Activated naive CD8-positive, alpha-beta T cell treated with anti-CD3 and anti-CD28 coated beads, Interleukin-2, amount 10 ng/mL, durations not matched to agents 7 days and 5 days (primary cell): Measurements from ENCODE around the gene CEMIP. TPM values are rescaled to one million over a fixed set of nuclear protein-coding genes. Genes with fewer than 3 reads are reported as not detected.

ENCODE experiments used
- ATAC-seq: fragments of 150-1000 bp; cut with Tn5 transposase; one replicate; pipeline ENCODE4 v1.10.0; 2021; ENCODE audit warnings: low read depth, moderate library complexity
- POLR2A ChIA-PET: fragments of 350-600 bp; sonication (Branson Sonifier 250); formaldehyde crosslinking; loops from one replicate; lab custom pipeline; 2021; ENCODE audit warnings: antibody characterized with exemption; lab: Charles Lee
- DNase-seq: peaks from one replicate; pipeline ENCODE4 v3.0.0; 2021
- H3K27ac Mint-ChIP-seq: one replicate; pipeline ENCODE4 v1.8.0; 2022; ENCODE audit warnings: mild to moderate bottlenecking, mixed read lengths
- H3K27me3 Mint-ChIP-seq: one replicate; pipeline ENCODE4 v1.8.0; 2022; ENCODE audit warnings: mild to moderate bottlenecking, moderate library complexity, mixed read lengths
- H3K36me3 Mint-ChIP-seq: one replicate; pipeline ENCODE4 v1.8.0; 2021; ENCODE audit warnings: mild to moderate bottlenecking, mixed read lengths
- H3K4me1 Mint-ChIP-seq: one replicate; pipeline ENCODE4 v1.8.0; 2021; ENCODE audit warnings: mixed read lengths
- H3K4me3 Mint-ChIP-seq: one replicate; pipeline ENCODE4 v1.8.0; 2022; ENCODE audit warnings: mild to moderate bottlenecking, moderate library complexity, mixed read lengths
- H3K9me3 Mint-ChIP-seq: one replicate; pipeline ENCODE4 v1.8.0; 2021; ENCODE audit warnings: mixed read lengths
- total RNA-seq, 2 experiments: library from RNA; stranded (reverse); gene quantifications; one replicate each; pipeline ENCODE4 v1.2.3, GENCODE V29; 2021

The CEMIP gene
- total RNA-seq, 2 experiments from 2014 or later, result 0.23 TPM; not detected in 1

DNA sequence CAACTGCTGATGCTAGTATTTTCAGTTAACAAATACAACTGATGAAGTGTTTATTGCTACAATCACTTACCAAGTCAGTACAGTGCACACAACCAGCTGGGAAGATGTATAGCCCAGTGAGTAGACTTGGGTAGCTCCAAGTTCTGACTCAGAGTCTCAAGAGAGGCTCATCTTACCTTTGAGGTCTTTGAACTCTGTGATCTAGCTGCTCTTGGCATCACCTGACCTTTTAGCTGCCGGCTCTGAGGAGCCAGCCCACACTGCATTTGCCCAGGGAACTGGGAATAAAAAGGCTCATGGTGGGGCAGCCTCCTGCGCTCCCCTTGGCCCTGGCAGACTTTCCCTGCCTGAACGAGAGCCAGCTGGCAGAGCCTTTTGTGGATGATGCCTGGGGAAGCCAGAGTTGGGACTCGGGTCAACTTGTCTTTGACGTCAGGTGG lies 82.6 kb downstream of the CEMIP start:
- H3K27ac Mint-ChIP-seq, result no peak overlapping the region
- ATAC-seq, result no peak
- no peak overlapping the region for H3K4me3 Mint-ChIP-seq
- POLR2A ChIA-PET, result no interaction called here
- peaks cover 15% of the 10 kb centered on the region for H3K27me3 Mint-ChIP-seq
- no peak for DNase-seq
- no peaks in the 10 kb centered on the region for H3K9me3 Mint-ChIP-seq
- peaks cover 1% of the 10 kb centered on the region for H3K36me3 Mint-ChIP-seq
- H3K4me1 Mint-ChIP-seq, result peaks cover 11% of the 10 kb centered on the region

DNA sequence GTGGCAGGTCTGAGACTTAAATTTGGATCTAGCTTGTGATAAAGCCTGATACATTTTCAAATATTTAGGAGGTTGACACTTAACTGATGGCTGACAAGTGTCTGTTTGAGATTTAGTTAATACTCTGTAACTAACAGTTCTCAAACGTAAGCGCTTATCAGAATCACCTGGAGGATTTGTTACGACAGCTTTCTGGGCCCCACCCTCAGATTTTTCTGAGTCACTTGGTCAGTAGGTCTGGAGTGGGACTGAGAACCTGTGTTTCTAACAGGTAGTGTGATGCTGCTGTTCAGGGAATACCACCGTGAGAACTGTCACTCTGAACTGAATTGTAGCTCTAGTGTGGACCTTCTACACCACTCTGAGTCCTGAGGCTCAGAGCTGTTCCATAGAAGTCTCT lies 85.5 kb downstream of the CEMIP start:
- H3K27ac Mint-ChIP-seq, result no peak overlapping the region
- no peaks in the 10 kb centered on the region for H3K4me1 Mint-ChIP-seq
- no peaks in the 10 kb centered on the region for H3K9me3 Mint-ChIP-seq
- peaks cover 13% of the 10 kb centered on the region for H3K27me3 Mint-ChIP-seq
- POLR2A ChIA-PET, result no interaction called here
- ATAC-seq, result no peak
- H3K4me3 Mint-ChIP-seq, result no peak overlapping the region
- no peaks in the 10 kb centered on the region for H3K36me3 Mint-ChIP-seq
- no peak for DNase-seq

DNA sequence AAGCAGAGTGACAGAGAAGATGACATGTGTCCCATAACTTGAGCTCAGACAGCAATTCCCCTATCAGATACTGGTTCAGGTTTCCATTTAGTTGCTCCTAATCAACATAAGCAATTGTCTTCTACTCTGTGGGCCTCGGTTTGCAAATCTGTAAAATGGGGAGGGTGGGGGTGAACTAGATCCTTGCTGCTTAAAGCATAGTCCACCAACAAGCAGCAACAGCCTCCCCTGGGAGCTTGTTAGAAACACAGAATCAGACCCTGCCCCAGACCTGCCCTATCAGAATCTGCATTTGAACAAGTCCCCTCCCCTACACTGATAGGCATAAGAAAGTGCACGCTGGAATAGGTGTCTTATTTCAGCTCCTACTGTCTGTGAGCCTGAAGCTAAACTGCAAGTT lies 87.8 kb downstream of the CEMIP start:
- no peaks in the 10 kb centered on the region for H3K4me1 Mint-ChIP-seq
- DNase-seq (no peak), ATAC-seq (no peak)
- POLR2A ChIA-PET, result no interaction called here
- H3K27me3 Mint-ChIP-seq, result peaks cover 2% of the 10 kb centered on the region
- H3K27ac Mint-ChIP-seq, result no peak overlapping the region
- H3K9me3 Mint-ChIP-seq, result no peaks in the 10 kb centered on the region
- no peak overlapping the region for H3K4me3 Mint-ChIP-seq
- no peaks in the 10 kb centered on the region for H3K36me3 Mint-ChIP-seq

DNA sequence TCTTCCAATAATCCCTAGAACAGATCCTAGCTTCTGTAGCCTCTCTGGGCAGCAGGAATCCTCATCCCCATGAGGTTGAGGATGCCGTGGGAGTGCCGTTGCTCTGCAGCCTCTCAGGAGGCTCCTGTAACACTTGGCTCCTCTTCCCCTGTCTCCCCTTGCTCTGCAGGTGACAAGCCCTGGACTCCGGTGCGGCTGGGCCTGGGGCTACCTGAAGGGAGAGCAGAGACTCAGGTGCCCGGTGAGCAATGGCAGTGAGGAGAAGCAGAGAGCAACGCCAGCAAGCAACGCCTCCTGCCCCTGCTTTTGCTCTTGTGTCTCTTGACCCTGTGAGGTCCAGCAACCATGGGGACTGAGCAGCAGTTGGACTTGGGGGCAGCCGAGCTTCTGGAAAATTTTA lies 91.2 kb downstream of the CEMIP start:
- H3K9me3 Mint-ChIP-seq, result no peaks in the 10 kb centered on the region
- H3K27me3 Mint-ChIP-seq, result peaks cover 2% of the 10 kb centered on the region
- ATAC-seq (no peak), DNase-seq (no peak)
- POLR2A ChIA-PET, result no interaction called here
- H3K36me3 Mint-ChIP-seq, result no peaks in the 10 kb centered on the region
- H3K4me3 Mint-ChIP-seq, result no peak overlapping the region
- no peaks in the 10 kb centered on the region for H3K4me1 Mint-ChIP-seq
- H3K27ac Mint-ChIP-seq, result no peak overlapping the region

DNA sequence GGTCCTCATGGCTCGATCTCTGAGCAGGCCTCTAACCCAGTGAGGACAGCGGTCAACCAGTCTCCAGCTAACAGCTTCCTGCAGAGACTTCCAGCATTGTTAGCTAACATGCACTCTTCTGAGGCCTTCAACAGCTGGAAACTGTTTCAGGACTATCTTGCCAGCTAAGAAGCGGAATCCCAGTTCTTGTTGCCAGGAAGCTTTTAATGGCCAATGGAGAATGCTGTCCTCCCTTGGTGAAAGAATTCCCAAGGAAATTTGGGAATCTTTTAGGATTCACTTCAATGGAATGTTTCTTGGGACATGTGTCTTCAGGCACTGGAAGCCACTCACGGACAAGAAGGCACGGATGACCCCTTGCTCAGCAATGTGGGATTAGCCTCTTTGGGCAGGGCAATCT lies 91.7 kb downstream of the CEMIP start:
- Mint-ChIP-seq H3K36me3 (no peaks in the 10 kb centered on the region), H3K27ac (no peak overlapping the region), H3K4me1 (no peaks in the 10 kb centered on the region), H3K27me3 (peaks cover 2% of the 10 kb centered on the region), H3K9me3 (no peaks in the 10 kb centered on the region), H3K4me3 (no peak overlapping the region)
- POLR2A ChIA-PET, result no interaction called here
- DNase-seq, result no peak
- no peak for ATAC-seq

DNA sequence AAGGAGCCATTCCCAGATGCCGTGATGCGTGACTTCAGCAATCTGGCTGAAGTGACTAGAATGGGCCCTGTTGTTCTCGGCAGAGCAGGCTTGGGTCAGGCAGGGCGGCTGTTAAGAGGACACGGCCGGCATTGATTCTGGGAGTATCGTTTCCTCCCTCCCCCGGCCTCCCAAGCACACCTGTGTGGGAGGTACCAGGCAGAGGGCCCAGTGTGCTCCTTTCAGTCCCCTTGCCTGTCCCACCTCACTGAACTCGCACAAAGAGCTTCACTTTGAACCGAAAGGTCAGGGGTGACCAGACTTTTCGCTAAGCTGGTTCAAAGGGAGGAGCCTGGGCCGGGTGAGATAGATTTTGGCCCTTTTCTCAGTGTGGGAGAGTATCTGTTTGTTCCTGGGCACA lies 92.7 kb downstream of the CEMIP start:
- Mint-ChIP-seq H3K4me1 (no peaks in the 10 kb centered on the region), H3K4me3 (no peak overlapping the region)

DNA sequence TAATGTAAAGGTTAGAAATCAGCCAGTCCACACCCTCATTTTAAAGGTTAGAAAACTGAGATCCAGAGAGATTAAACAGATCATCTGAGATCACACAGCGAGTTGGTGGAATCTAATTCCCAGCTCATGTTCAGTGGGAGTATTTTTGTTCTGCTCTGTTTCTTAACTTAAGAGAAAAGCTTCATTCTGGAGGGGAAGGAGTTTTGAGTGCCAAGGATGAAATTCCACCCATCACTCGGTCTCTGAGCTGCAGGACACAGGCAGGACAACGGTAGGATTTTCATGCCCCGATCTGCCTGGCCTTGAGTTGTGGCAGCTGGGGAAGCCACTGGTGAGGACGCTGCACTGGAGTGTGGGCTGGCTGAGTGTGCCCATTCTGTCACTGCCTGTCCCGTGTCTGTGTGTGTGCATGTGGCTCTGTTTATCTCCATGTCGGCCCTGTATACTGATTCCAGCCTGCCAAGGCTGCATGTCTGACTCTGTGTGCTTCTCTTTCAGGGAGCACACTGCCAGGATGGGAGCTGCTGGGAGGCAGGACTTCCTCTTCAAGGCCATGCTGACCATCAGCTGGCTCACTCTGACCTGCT lies 94.3 kb downstream of the CEMIP start:
- Mint-ChIP-seq H3K36me3 (no peaks in the 10 kb centered on the region), H3K27ac (no peak overlapping the region), H3K4me1 (no peaks in the 10 kb centered on the region), H3K27me3 (peaks cover 8% of the 10 kb centered on the region), H3K9me3 (no peaks in the 10 kb centered on the region), H3K4me3 (no peak overlapping the region)
- POLR2A ChIA-PET, result no interaction called here
- no peak for ATAC-seq
- no peak for DNase-seq

More for the DNA sequence above, 92.7 kb downstream of the CEMIP start:
- H3K27me3 Mint-ChIP-seq, result peaks cover 2% of the 10 kb centered on the region
- H3K27ac Mint-ChIP-seq, result no peak overlapping the region
- DNase-seq, result no peak
- ATAC-seq, result no peak
- H3K9me3 Mint-ChIP-seq, result no peaks in the 10 kb centered on the region
- POLR2A ChIA-PET, result no interaction called here
- H3K36me3 Mint-ChIP-seq, result no peaks in the 10 kb centered on the region

DNA sequence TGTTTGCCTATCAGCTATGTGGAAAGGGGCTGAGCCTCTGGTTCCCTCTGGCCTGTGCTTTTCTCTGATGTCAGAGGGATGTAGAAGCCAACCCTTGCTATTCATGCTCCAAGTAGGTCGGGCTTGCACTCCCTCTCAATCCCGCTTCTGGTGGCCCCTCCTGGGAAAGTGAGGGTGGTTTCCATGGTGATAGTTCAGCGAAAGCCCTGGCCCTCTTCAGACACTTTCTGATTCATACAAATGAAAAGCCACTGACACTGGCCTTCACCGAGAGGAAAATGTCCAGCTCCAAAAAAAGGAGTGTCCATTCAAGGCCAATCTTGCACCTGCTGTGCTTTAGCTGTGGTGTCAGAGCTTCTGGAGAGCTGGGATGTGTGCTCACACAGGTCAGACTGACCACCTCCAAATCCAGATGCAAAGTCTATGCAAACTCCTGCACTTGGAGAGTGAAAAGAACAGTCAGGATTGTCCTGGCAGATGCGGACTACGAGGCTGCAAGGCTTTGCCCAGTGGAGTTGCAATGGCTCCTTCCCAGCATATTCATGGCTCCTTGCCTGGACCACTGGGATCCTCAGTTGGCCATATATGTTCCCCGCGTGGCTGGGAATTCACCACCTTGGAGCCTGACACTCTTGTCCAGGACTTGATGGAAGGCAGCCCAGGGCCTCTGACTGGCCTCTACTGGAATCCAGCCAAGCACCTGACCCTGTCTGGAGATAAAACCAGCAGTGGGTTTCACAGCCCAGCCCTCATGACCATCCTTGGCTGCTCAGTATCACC lies 96.6 kb downstream of the CEMIP start:
- POLR2A ChIA-PET, result no interaction called here
- Mint-ChIP-seq H3K27ac (no peak overlapping the region), H3K4me1 (no peaks in the 10 kb centered on the region), H3K9me3 (no peaks in the 10 kb centered on the region), H3K27me3 (peaks cover 6% of the 10 kb centered on the region), H3K4me3 (no peak overlapping the region), H3K36me3 (no peaks in the 10 kb centered on the region)
- DNase-seq (no peak), ATAC-seq (no peak)

DNA sequence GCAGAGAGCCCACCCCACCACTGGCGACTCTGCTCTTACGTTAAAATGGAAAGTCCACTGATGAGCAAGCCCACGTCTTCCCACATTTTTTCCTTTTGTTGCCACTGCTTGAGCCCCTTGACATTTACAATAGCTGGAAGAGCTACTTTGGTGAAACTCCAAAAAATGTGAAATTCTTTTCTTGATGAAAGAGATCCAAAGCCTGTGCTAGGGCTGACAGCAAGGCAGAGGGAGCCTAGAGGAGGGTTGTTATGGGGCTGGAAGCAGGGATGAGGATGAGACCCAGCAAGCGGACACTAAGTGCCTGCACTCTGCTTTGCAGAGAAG lies 97.1 kb downstream of the CEMIP start:
- Mint-ChIP-seq H3K4me3 (no peak overlapping the region), H3K27ac (no peak overlapping the region), H3K9me3 (no peaks in the 10 kb centered on the region), H3K36me3 (no peaks in the 10 kb centered on the region), H3K27me3 (peaks cover 6% of the 10 kb centered on the region), H3K4me1 (no peaks in the 10 kb centered on the region)
- DNase-seq (no peak), ATAC-seq (no peak)
- POLR2A ChIA-PET, result no interaction called here

DNA sequence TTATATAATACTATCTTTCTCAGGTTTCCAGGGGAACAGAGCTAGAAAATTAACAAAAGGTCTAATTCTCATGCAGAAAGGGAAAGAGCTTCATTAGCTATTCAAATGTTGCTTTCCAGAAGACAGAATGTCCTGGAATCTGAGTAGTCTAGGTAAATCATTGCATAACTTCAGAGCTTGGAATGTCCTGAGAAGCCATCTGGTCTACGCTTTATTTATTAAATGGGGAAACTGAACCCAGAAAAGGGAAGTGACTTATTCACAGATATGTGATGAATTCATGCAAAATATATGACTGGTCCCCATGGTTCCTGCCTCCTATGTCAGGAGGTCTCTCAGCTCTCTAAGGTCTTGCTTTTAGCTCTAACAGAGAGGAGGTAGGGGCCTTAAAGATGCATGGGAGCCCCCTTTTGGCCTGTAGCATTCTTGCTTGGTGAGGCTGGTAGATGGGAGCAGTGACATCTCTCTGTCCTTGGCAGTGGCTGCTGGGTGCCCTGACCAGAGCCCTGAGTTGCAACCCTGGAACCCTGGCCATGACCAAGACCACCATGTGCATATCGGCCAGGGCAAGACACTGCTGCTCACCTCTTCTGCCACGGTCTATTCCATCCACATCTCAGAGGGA lies 99.2 kb downstream of the CEMIP start:
- no peaks in the 10 kb centered on the region for H3K4me1 Mint-ChIP-seq
- H3K9me3 Mint-ChIP-seq, result no peaks in the 10 kb centered on the region
- ATAC-seq (no peak), DNase-seq (no peak)
- peaks cover 6% of the 10 kb centered on the region for H3K27me3 Mint-ChIP-seq
- no peaks in the 10 kb centered on the region for H3K36me3 Mint-ChIP-seq
- POLR2A ChIA-PET, result no interaction called here
- H3K27ac Mint-ChIP-seq, result no peak overlapping the region
- no peak overlapping the region for H3K4me3 Mint-ChIP-seq

DNA sequence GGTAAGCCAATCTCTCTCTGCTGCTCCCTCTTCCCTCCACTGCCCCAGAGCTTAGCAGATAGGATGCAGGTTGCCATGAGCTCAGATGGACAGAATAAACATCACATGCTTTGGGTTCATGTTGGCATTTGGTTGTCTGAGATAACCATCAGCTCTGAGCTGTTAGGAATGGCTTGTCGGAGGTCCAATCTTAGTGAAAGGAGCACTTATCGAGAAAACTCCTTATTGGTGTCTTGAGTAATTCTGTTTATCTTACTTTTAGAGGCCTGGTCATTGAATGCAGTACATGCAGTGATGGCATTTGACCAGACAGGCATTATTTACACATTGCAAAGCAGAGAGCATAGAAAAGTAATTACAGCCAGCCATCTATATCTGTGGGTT lies 99.7 kb downstream of the CEMIP start:
- no peak overlapping the region for H3K4me3 Mint-ChIP-seq
- H3K27me3 Mint-ChIP-seq, result peaks cover 6% of the 10 kb centered on the region
- H3K4me1 Mint-ChIP-seq, result no peaks in the 10 kb centered on the region
- no peaks in the 10 kb centered on the region for H3K36me3 Mint-ChIP-seq
- POLR2A ChIA-PET, result no interaction called here
- H3K27ac Mint-ChIP-seq, result no peak overlapping the region
- H3K9me3 Mint-ChIP-seq, result no peaks in the 10 kb centered on the region
- DNase-seq (no peak), ATAC-seq (no peak)

DNA sequence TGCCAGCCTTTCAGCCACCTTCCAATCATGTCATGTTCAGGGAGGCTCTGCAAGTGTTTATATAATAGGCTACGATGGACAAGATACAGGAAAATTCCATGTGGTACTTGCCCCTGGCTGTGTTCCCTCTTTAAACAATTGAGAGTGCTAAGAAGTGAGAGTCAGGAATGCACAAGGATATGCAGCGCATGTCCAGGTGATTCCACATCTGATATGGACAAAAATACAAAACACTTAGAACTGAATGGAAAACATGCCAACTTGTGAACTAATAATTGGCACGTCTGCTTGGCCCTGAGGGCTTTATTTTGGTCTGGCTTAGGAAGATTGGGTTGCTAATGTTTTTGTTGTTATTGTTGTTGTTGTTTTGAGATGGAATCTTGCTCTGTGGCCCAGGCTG lies 100.9 kb downstream of the CEMIP start:
- Mint-ChIP-seq H3K27me3 (peaks cover 6% of the 10 kb centered on the region), H3K4me1 (no peaks in the 10 kb centered on the region), H3K27ac (no peak overlapping the region), H3K4me3 (no peak overlapping the region), H3K9me3 (no peaks in the 10 kb centered on the region), H3K36me3 (no peaks in the 10 kb centered on the region)
- POLR2A ChIA-PET, result no interaction called here
- no peak for DNase-seq
- ATAC-seq, result no peak

DNA sequence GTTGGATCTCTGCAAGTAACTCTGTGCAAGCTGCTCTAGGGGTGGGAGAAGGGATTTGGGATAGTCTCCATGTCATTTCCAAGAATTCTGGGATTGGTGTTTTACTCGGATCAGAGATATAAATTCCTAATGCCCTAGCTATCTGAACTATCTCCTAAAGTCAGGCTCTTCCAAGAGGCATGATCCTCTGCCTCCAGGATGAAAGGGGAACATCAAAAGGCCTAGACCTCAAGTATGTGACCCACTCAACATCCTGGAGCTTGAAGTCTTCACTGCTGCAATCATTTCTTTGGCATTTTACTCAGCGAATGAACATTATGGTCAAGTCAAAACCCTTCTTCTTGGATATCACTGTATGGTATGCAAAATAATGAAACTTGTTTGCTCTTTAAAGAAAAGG lies 104.5 kb downstream of the CEMIP start:
- Mint-ChIP-seq H3K36me3 (no peaks in the 10 kb centered on the region), H3K4me3 (no peak overlapping the region), H3K4me1 (peaks cover 2% of the 10 kb centered on the region), H3K27me3 (peaks cover 12% of the 10 kb centered on the region), H3K27ac (no peak overlapping the region), H3K9me3 (no peaks in the 10 kb centered on the region)
- DNase-seq (no peak), ATAC-seq (no peak)
- POLR2A ChIA-PET, result no interaction called here

DNA sequence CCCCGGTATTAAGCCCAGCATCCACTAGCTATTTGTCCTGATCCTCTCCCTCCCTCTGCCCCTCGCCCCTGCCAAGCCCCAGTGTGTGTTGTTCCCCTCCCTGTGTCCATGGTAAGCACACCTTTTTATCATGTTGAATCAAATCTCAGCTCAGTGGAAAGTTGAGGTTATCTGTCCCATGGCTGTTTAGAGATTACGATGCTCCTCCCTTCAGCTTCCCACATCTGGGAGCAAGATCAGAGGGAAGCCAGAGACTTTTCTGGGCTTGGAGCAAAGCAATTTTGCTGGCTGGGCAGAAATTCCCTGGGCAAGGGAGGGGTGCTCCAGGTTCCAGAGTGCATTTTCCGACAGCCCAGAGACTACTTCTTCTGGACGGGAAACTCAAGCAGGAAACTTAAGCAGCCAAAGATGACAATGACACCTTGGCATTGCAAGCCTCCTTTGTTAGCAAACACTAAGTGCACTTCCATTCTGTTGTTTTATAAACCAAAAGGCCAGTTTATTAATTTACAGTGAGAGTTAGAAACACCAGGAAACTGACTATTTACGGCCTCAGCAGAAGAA lies 105.9 kb downstream of the CEMIP start:
- H3K4me1 Mint-ChIP-seq, result peaks cover 8% of the 10 kb centered on the region
- H3K4me3 Mint-ChIP-seq, result no peak overlapping the region
- no peaks in the 10 kb centered on the region for H3K9me3 Mint-ChIP-seq
- DNase-seq (no peak), ATAC-seq (no peak)
- no peaks in the 10 kb centered on the region for H3K36me3 Mint-ChIP-seq
- no peak overlapping the region for H3K27ac Mint-ChIP-seq
- H3K27me3 Mint-ChIP-seq, result peaks cover 17% of the 10 kb centered on the region
- POLR2A ChIA-PET, result no interaction called here
